ENCODE data around the gene LIMS2.

LIMS2 gene

GRCh38 chr2:127644066-127645025 is 31.0 kb downstream of the LIMS2 start:
- no peak for DNase-seq

- DNase-seq: no peak
Measured at GRCh38 chr2:127643439-127644065, 31.8 kb downstream of the LIMS2 start.

GRCh38 chr2:127642706-127643438 is 32.5 kb downstream of the LIMS2 start:
- DNase-seq: no peak

- no peak for DNase-seq
Measured at GRCh38 chr2:127641846-127642507, 33.4 kb downstream of the LIMS2 start.

GRCh38 chr2:127641133-127641532 is 34.2 kb downstream of the LIMS2 start:
- no peak for DNase-seq

DNA sequence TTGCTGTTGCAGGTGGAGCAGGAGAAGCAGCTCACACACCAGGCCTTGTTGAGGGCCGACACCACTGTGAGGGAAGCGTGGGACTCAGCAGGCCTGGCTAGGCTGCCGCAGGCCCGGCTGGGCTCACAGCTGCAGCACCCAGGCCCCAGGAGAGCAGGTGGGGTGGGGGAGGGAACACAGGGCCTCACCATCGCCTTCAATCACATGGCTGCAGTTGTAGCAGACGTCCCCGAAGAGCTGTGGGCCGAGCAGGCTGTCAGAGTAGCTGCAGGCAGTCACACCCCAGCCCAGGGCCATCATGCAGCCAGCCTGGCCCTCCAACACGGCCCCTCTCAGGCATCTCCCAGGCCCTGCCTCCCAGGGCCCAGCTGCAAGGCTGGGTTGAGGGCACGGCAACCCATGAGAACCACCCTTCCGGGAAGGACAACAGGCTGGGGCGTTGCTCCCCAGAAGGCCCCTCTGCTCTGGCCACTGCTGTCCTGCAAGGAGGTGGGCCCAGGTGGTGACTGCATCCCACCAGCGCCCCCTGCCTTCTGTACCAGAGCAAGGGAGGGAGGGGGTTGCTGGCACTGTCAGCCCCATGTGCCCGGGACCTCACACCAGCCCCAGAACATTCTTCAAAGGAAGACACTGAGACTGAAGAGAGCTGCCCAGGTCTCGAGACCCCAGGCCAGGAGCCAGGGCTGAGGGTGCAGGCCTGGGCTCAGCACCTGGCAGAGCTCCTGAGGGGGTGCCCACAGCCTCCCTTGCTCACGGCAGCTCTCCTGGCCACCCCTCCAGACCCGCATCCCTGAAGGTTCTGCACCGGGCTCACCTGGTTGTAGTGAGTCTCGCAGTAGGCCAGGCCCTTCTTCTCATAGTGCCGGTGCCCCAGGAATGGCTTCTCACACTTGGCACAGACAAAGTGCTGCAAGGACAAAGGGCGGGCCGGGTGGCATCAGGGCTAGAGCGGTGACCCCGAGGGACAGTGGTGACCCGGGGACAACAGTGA is 35.0 kb downstream of the LIMS2 start:
- DNase-seq: no peak

DNA sequence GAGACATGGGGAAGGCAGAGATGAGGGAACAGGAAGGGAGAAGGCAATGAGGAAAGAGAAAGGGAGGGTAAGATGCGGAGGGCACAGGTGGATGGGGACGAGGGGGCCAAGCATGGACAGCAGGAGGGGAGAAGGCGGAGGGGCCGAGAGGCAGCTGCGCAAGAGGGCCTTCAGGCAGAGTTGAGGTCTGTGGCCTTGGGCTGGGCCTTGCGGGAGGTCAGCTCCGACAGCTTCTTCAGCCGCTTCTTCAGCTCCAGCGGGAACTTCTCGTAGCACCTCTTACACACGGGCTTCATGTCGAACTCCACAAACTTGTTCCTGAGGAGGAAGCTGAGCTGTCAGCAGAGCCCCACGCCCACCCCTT is 36.2 kb downstream of the LIMS2 start:
- no peak for DNase-seq

GRCh38 chr2:127638361-127639110 is 36.8 kb downstream of the LIMS2 start:
- no peak for DNase-seq

DNA sequence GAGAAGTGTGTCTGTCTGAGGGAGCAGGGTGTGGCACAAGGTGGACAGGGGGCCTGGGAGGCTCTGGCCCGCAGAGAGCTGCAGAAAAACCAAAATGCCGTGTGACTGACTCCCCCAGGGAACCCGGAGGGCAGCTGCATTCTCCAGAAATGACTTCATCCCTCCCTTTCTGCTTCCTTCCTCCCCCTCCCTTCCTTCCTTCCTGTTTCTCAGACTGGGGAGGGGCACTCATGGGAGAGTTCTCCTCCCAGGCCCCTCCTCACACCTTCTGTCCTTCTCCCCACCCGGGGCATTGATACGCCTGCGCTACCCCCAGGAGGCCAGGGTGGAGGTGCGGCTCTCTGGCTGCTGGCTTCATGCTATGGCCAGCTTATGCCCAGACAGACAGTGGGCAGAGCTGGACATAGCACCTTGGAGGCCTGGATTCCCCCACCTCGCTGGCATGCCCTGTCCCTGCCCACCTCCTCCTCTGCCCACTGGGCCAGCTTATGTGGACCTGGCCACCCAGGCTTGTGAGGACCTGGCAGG is 37.5 kb downstream of the LIMS2 start:
- no peak for DNase-seq

GRCh38 chr2:127637236-127637630 is 38.1 kb downstream of the LIMS2 start:
- no peak for DNase-seq

DNA sequence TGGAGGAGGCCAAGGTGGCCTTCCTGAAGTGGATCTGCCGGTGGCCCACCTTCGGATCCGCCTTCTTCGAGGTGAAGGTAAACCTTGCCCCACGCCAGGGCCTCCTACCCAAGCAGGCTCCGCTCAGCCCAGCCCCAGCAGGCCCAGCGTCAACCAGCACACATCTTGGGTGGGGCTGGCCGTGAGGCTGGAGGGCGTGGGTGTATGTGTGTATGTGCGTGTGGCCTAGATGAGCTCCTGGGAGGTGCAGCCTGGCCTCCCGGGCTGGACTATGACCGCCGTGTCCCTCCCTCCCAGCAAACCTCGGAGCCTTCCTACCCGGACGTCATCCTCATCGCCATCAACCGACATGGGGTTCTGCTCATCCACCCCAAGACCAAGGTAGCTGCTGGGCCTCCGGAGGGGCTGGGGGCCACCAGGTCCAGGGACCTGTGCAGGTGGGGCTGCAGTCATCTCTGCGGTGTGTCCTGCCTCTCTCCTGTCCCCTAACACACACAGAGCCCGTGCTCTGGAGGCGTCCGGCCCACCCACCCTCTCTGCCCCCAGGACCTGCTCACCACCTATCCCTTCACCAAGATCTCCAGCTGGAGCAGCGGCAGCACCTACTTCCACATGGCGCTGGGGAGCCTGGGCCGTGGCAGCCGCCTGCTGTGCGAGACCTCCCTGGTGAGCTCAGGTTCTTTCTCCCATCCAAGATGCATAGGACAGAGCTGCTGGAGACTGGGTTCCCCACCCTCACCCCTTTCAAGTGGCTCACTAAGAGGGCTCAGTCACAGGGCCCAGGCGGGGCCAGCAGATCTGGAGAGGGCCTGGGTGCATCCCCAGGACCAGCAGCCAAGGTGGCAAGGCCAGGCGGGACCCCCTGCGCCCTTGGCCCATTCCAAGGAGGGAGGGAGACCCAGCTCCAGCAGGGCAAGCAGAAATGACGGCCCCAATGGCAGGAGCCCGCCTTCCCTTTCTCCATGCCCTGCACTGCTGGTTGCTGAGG is 38.8 kb downstream of the LIMS2 start:
- DNase-seq: no peak

DNA sequence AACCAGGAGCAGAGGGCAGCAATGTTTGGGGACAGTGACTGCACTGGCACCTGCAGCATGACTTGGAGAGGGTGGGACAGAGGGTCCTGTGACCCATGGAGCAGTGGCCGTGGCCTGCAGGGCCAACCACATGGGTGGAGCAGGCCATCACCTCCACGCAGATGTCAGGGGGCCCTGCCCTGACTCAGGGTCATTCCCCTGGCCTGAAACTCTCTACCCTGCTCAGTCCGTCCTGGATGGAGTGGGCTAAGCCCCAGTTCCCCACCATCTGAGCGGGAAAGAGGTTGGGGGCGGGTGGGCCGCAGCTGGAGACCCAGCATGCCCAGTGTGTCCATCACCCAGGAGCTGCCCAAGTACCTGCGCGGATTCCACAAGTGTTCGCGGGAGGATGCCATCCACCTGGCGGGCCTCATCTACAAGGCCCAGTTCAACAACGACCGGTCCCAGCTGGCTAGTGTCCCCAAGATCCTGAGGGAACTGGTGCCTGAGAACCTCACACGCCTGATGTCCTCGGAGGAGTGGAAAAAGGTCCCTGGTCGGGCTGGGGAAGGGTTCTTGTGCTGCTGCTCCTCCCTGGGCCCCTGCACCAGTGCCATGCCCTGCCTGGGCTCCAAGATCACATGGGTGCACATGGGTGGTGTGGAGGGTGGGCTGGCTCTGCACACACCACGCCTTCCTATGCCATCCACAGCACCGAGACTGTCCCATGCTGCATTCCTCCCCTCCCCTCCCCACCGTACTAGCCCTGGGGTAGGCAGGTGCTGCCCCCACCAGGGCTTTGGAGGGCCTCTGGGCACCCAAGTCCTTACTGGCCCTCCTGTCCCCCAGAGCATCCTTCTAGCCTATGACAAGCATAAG is 39.7 kb downstream of the LIMS2 start:
- DNase-seq: no peak

- DNase-seq: no peak
Measured at GRCh38 chr2:127634626-127635379, 40.5 kb downstream of the LIMS2 start.

DNA sequence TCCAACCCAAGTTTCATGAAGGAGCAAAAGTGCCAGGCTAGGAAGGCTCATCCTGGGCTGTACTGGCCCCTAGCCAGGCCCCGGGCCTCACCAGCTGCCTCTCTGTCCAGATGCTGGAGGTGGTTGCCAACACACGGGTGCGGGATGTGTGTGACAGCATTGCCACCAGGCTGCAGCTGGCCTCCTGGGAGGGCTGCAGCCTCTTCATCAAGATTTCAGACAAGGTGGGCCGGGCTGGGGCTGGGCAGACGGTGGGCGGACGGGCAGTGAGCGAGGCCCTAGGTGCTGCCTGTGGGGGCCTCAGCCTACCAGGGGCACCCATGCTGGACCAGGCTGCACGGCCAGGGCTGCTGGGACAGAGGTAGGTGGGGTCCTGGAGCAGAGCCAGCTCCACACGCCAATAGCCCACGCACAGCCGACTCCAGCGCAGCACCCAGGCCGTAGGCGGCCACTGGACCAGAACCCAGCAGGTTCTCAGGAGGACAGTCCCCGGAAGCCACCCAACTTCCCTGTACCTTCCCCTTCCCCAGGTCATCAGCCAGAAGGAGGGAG is 41.2 kb downstream of the LIMS2 start:
- no peak for DNase-seq

DNA sequence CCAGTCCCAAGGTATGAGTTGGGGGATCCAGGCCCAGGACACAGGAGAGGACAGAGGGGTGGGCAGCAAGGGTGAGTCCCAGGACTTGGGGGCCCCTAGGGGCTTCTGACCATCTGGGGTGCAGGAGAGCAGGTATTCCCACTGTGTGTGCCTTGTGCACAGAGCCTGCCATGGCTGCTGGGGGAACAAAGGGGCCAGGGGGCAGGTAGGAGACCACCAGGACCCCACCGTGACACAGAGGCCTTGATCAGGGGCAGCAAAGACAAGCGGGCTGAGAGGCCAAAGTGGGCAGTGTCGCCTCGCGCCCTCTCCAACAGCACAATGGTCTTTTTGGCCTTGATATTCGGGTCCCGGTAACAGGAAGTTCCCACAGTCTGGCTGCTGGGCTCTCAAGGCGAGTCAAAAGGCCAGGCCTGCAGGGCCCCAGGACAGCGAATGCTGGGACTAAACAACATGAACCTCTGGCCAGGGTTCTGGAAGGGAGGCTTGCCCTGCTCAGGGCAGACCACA is 41.7 kb downstream of the LIMS2 start:
- DNase-seq: no peak

DNA sequence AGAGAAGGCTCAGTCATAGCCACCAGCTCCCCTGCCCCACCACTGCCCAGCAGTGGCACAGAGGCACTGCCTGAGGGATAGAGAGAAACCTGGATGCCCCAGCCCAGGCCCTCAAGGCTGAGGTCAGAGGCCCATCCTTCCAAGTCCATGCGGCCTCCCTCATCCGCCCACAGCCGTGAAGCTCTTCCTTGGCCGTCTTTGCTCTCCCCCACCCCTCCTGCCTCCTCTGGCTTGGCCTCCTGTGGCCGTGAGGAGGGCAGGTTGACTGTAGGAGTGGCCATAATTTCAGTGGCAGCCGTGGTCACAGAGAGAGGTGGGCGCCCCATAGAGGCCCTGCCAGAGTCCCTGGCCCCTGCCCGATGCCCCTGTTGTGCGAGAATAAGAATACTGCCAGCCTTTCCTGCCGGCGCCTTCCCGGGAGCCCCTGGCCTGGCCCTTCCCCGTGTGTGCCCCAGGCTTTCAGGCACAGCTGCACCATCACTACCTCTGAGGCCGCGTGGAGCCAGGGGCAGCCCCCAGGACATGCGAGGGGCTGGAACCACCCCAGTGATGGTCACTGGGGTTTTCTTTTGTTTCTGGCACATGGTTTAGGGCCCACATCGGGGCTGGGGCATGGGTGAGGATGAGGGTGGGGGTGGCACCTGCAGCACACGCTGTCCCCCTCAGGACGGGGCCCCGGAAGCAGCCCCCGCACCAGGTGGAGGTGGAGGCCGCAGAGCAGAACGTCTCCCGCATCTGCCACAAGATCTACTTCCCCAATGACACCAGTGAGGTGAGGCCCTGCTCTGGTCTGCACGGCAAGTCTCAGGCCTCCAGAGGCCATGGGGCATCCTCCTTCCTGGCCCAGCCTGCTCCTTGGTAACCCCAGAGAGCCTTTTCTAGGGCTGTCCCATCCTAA is 42.5 kb downstream of the LIMS2 start:
- DNase-seq: no peak

All from NCI-H1417 treated with DMSO at 0.1 percent for 48 hours (cell line).